ENCODE data around the gene PTPRT.

Gene PTPRT

DNA sequence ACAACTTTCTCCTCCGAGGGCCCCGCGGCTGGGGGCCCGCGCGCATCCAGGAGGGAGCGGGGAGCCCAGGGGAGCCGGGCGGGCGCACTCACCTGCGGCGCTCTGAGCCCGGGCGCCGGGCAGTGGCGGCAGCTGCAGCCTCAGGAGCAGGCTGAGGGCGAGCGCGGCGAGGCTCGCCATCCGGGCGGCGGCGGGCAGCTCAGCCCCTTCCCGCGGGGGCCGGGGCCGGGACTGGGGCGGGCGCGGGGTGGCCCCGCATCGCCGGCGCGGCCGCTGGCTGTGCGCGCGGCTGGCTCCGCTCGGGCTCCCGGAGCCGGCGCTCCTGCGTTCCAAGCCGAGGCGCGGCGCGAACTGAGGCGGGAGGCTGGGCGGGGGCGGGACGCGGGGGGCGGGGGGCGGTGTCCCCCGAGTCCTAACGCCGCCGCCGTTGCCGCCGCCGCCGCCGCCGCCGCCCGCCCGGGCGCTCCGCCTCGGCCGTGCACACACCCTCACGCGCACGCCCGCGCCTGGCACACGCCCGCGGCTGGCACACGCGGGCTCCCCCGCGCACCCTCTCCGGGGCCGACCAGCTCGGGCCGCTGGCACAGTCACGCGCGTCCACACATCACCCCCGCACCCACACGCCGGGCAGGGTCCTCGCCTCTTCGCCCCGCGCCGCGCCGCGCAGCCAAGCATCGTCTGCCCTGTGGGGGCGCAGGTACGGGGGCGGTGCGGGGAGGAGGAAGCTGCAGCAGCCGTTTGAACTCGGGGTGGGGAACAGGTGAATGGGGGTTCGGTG lies at the start of gene PTPRT:
Gene PTPRT, minus strand, starts transcription at position 353 of the 778 bp plus-strand sequence. Its CDS starts 173 bp downstream, at position 180.
- ATAC-seq (no peak), DNase-seq (ENCODE audit: low spot score in 2 of 2) (no peak)
- Mint-ChIP-seq H3K27ac (no peak within 1 kb of the TSS), H3K4me1 (peaks cover 4% of the 10 kb centered on the region), H3K4me3 (no peak within 1 kb of the TSS), H3K9me3 (no peaks in the 10 kb centered on the region), H3K36me3 (no peaks in the 10 kb centered on the region)

DNA sequence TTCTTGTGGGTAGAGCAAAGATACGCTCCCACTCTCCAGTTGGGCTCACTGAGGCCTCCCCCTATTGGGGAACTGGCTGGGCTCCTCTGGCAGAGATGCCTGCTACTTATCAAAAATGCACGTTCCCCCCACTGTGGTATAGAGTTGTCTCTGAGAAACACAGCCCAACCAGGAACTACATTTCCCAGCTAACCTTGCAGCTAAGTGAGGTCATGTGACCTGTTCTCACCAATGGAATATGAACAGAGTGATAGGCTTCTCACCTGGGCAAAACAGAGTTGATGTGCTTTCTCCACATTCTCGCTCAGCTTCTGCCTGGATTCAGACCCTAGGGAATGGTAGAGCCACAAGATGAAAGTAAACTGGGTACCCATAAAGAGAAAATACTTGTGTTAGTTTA lies 49.1 kb upstream of the PTPRT start:
- Mint-ChIP-seq H3K36me3 (no peaks in the 10 kb centered on the region), H3K27ac (no peak overlapping the region), H3K4me1 (no peaks in the 10 kb centered on the region), H3K4me3 (no peak overlapping the region), H3K9me3 (no peaks in the 10 kb centered on the region)
- no peak for ATAC-seq
- DNase-seq (ENCODE audit: low spot score in 2 of 2) = no peak

DNA sequence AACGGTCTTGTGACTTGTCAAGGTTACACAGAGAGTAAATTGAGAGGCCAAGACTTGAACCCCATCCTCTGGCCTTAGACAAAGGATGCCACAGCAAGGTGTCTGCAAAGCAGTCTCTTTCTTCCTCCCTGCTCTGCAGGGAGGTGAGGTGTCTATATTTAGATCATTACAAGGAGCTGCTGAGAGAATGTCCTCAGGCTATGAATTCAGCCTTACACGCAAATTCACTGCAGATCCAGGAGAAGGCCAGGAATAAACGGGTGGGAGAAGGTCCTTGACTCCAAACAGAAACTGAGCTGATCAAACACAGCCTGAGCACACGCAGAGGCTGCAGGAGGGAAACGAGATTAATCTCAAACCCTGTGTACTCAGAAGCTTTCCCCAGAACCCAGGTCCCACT lies 48.6 kb upstream of the PTPRT start:
- no peak for DNase-seq (ENCODE audit: low spot score in 2 of 2)
- H3K9me3 Mint-ChIP-seq = no peaks in the 10 kb centered on the region
- no peak for ATAC-seq
- no peak overlapping the region for H3K27ac Mint-ChIP-seq
- H3K4me3 Mint-ChIP-seq = no peak overlapping the region
- no peaks in the 10 kb centered on the region for H3K4me1 Mint-ChIP-seq
- H3K36me3 Mint-ChIP-seq = no peaks in the 10 kb centered on the region

DNA sequence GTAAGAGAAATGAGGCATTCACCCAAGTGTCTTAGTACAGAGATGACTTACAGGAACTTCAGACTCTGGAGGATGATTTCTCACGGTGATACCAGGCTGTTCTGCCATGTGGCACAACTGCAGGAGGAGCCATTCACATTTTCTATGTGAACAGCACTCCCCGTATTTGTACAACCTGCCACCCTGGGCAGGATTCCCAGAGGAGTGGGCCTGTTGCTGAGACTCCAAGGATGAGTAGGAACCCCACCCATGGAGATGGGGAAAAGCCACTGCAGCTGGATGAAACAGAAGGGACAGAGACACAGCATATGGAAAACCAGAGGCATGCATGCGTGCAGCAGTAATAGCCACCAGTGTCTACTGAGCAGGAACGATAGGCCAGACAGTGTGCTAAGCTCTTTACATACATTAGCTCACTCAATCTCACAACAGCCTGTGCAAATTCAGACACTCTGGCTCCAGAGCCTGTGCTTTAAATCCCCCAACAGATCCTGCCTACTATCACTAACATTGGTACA lies 48.0 kb upstream of the PTPRT start:
- no peaks in the 10 kb centered on the region for H3K36me3 Mint-ChIP-seq
- H3K27ac Mint-ChIP-seq = no peak overlapping the region
- no peak overlapping the region for H3K4me3 Mint-ChIP-seq
- no peaks in the 10 kb centered on the region for H3K9me3 Mint-ChIP-seq
- ATAC-seq = no peak
- H3K4me1 Mint-ChIP-seq = no peaks in the 10 kb centered on the region
- no peak for DNase-seq (ENCODE audit: low spot score in 2 of 2)

DNA sequence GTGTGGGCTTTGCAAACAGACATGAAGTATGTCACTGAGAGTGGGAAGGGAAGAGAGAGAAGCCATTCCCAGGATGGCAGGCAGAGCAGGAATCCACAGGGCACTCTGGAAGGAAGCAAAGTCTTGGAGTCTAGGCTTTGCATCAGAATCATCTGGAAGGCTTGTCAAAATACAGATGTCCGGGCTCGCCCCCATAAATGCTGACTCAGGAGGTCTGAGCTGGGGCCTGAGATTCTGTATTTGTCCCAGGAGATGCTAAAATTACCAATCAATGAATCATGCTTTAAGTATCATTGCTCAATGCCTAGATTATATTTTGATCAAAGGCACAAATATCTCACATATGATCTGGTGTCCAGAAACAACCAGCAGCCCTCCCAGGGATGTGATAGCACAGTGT lies 46.3 kb upstream of the PTPRT start:
- H3K36me3 Mint-ChIP-seq = no peaks in the 10 kb centered on the region
- DNase-seq (ENCODE audit: low spot score in 2 of 2) (no peak), ATAC-seq (no peak)
- H3K4me1 Mint-ChIP-seq = no peaks in the 10 kb centered on the region
- H3K9me3 Mint-ChIP-seq = no peaks in the 10 kb centered on the region
- no peak overlapping the region for H3K4me3 Mint-ChIP-seq
- H3K27ac Mint-ChIP-seq = no peak overlapping the region

DNA sequence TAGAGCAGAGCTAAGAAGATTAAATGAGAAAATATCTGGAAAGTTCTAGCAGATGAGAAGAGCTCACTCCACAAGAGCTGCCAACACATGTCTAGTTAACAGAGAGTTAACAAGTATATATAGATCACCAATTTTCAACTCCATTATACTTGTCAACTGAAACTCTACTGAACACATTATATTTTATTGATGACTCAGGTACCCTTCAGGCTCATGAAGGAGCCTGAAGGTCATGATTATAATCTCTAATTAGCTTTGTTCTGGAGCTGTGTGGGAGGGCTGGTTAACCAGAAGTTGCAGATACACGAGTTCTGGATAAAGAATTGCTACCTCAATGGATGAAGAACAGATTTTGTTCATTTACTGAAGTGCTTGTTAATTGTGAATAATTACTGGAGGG lies 42.1 kb upstream of the PTPRT start:
- Mint-ChIP-seq H3K27ac (no peak overlapping the region), H3K36me3 (no peaks in the 10 kb centered on the region), H3K4me1 (no peaks in the 10 kb centered on the region), H3K4me3 (no peak overlapping the region), H3K9me3 (no peaks in the 10 kb centered on the region)
- DNase-seq (ENCODE audit: low spot score in 2 of 2) (no peak), ATAC-seq (no peak)

DNA sequence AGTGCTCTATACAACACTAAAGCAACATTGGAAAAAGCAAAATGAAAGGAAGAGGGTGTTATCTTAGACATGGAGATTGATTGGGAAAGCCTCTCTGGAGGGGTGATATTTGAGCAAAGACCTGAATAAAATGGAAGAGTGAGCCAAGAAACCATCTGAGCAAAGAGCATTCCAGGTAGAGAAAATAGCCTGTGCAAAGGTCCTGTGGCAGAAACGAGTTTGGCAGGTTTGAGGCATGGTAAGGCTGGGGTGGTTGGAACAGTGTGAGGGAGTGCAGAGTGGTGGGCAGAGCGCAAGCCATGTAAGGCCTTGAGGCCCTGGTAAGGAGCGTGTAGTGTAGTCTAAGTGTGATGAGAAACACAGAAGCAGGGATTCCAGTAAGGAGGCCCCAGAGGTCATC lies 40.0 kb upstream of the PTPRT start:
- Mint-ChIP-seq H3K4me1 (no peaks in the 10 kb centered on the region), H3K27ac (no peak overlapping the region), H3K4me3 (no peak overlapping the region), H3K9me3 (no peaks in the 10 kb centered on the region), H3K36me3 (no peaks in the 10 kb centered on the region)
- DNase-seq (ENCODE audit: low spot score in 2 of 2) (no peak), ATAC-seq (no peak)

DNA sequence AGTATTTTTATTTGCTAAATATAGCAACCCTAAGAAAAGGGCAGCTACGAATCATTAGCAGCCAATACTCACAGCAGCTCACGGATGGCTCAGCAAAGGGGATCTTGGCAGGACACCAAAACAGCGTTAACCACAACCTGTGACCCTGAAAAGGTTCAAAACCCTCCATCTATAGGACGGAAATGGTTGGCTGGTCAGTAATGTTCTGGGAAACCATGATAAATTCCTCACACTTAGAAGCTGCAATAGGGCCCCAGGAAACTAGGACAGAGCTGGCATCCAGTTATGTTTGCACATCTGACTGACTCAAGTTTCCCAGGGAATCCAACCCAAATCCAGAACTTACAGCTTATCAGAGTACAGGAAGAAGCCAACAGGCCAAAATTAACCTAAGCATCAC lies 30.9 kb upstream of the PTPRT start:
- H3K36me3 Mint-ChIP-seq = no peaks in the 10 kb centered on the region
- DNase-seq (ENCODE audit: low spot score in 2 of 2) (no peak), ATAC-seq (no peak)
- H3K27ac Mint-ChIP-seq = no peak overlapping the region
- H3K4me3 Mint-ChIP-seq = no peak overlapping the region
- H3K4me1 Mint-ChIP-seq = no peaks in the 10 kb centered on the region
- no peaks in the 10 kb centered on the region for H3K9me3 Mint-ChIP-seq

DNA sequence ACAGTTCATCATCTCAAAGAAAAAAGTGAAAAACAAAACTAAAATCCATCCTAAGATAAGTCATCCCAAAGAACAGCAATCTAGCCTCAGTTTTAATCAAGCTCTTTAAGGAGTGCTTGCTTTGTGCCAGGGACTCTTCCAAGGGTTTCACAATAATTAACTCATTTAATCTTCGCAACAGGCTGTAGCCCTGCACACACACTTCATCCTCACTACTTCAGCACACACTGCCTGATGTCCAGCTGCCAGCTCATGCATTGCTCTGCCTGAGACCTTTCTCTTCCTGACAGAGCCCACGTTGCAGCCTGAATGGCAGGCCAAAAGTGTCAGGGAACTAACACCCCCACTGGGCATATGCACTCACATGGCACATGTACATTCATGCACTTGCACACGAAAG lies 21.2 kb upstream of the PTPRT start:
- Mint-ChIP-seq H3K4me3 (no peak overlapping the region), H3K9me3 (peaks cover 3% of the 10 kb centered on the region), H3K27ac (no peak overlapping the region), H3K36me3 (no peaks in the 10 kb centered on the region), H3K4me1 (no peaks in the 10 kb centered on the region)
- DNase-seq (ENCODE audit: low spot score in 2 of 2) (no peak), ATAC-seq (no peak)

DNA sequence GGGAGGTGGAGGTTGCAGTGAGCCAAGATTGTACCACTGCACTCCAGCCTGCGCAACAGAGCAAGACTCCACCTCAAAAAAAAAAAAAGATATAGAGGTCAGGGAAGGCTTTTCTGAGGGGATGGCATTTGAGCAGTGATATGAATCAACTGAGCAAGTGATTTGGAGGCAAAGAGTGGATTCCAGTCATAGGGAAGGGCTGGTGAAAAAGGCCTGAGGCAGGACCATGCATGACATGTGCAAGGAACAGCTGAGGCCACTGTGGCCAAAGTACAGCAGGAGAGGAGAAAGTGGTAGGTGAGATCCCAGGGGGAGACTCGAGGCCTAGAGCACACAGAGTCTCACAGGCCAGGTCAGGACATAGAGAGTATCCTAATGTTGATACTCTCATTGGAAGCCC lies 20.1 kb upstream of the PTPRT start:
- H3K4me1 Mint-ChIP-seq = no peaks in the 10 kb centered on the region
- DNase-seq (ENCODE audit: low spot score in 2 of 2) (no peak), ATAC-seq (no peak)
- H3K36me3 Mint-ChIP-seq = no peaks in the 10 kb centered on the region
- H3K4me3 Mint-ChIP-seq = no peak overlapping the region
- peaks cover 6% of the 10 kb centered on the region for H3K9me3 Mint-ChIP-seq
- no peak overlapping the region for H3K27ac Mint-ChIP-seq

DNA sequence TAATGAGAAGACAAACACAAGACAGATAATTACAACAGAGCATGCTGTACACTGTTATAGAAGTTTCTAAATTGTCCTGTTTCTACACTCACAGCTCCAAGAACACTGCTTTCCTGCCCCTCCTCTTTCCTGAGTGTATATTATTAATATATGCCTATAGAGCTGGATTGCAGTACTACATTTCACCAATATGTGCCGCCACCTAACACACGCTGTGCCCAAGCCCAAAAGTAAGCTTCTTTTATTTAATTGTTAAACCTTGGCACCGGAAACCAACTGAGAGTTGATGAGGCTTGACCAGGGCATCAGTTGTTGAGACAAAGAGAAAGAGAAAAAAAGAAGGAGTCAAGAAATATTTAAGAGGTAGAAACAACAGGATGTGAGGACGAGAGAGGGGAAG lies 16.0 kb upstream of the PTPRT start:
- ATAC-seq = no peak
- peaks cover 6% of the 10 kb centered on the region for H3K9me3 Mint-ChIP-seq
- DNase-seq (ENCODE audit: low spot score in 2 of 2) = no peak
- no peak overlapping the region for H3K27ac Mint-ChIP-seq
- no peaks in the 10 kb centered on the region for H3K36me3 Mint-ChIP-seq
- no peaks in the 10 kb centered on the region for H3K4me1 Mint-ChIP-seq
- no peak overlapping the region for H3K4me3 Mint-ChIP-seq

DNA sequence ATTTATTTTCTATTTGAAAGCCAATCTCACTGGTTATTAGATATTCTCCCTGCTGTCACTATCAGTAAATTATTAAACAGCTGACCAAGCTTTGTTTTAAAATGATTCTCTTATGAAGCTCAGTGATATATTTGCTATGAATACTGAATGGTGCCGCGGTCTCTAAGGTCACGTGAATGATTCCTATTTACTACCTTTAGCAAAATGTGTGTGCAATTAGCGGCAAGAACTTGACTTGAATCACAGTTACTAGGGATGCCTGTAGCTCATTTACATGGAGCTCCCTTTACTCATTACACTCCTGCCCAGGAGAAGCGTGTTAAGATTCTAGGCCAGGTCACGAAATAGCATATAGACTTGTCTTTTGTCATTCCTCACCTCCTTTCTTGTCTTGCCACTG lies 12.4 kb upstream of the PTPRT start:
- no peak overlapping the region for H3K4me3 Mint-ChIP-seq
- H3K9me3 Mint-ChIP-seq = peaks cover 6% of the 10 kb centered on the region
- H3K36me3 Mint-ChIP-seq = no peaks in the 10 kb centered on the region
- DNase-seq (ENCODE audit: low spot score in 2 of 2) (no peak), ATAC-seq (no peak)
- no peak overlapping the region for H3K27ac Mint-ChIP-seq
- no peaks in the 10 kb centered on the region for H3K4me1 Mint-ChIP-seq

DNA sequence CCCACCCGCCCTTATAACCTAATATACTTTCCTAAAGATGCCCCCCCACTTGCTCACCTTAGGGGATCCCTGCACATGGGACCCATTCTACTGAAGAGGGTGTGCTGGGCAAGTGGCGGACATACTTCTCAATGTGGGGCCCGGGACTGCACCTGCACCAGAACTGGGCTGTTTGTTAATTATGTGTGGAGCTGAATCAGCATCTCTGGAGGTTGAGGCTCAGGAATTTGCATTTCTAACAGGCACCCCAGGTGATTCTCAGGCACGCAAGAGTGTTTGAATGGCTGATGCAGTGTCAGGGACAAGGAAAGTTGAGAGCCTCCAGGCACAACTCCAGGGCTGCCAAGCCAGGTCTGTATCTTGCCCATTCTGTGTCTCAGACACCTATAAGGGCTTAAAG lies 8.9 kb upstream of the PTPRT start:
- ATAC-seq = no peak
- H3K4me1 Mint-ChIP-seq = no peaks in the 10 kb centered on the region
- no peak for DNase-seq (ENCODE audit: low spot score in 2 of 2)
- H3K27ac Mint-ChIP-seq = no peak overlapping the region
- H3K9me3 Mint-ChIP-seq = peaks cover 2% of the 10 kb centered on the region
- no peak overlapping the region for H3K4me3 Mint-ChIP-seq
- no peaks in the 10 kb centered on the region for H3K36me3 Mint-ChIP-seq

DNA sequence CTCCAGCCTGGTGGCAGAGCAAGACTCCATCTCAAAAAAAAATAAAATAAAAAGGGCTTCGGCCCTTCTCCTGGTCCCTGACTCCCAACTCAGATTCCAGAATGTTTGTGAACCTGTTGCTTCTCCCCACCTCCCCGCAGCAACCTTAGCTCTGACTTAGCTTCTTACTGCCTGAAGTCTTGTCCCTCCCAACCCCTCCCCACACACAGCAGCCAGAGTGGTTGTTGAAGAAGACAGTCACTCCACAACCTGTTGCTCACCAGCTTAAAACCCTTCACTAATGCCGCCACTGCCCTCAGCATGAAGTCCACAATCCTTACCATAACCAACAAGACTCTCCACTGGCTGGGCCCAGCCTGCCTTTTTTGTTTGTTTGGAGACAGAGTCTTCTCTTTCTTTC lies 6.5 kb upstream of the PTPRT start:
- H3K4me1 Mint-ChIP-seq = no peaks in the 10 kb centered on the region
- H3K9me3 Mint-ChIP-seq = no peaks in the 10 kb centered on the region
- no peak for DNase-seq (ENCODE audit: low spot score in 2 of 2)
- ATAC-seq = no peak
- H3K4me3 Mint-ChIP-seq = no peak overlapping the region
- H3K27ac Mint-ChIP-seq = no peak overlapping the region
- H3K36me3 Mint-ChIP-seq = no peaks in the 10 kb centered on the region

DNA sequence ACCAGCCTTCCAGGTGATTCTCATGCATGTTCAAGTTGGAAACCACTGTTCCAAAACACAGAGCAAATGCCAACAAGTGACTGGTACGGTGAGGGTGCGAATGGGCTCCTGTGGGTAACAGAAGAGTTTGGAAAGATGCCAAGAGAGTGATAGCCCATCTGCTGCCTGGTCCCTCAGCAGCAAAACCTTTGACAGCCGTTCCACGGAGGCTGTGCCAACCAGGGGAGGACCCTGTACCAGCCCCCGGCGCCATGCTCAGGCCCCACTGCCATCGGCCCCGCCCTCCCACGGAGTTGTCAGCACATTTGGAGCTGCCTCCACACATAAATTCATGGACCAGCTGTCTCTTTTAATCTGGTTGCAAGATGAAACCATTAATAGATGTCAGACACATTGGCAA lies 4.4 kb upstream of the PTPRT start:
- no peaks in the 10 kb centered on the region for H3K36me3 Mint-ChIP-seq
- ATAC-seq (no peak), DNase-seq (ENCODE audit: low spot score in 2 of 2) (no peak)
- H3K4me1 Mint-ChIP-seq = peaks cover 4% of the 10 kb centered on the region
- no peaks in the 10 kb centered on the region for H3K9me3 Mint-ChIP-seq
- no peak overlapping the region for H3K27ac Mint-ChIP-seq
- no peak overlapping the region for H3K4me3 Mint-ChIP-seq

DNA sequence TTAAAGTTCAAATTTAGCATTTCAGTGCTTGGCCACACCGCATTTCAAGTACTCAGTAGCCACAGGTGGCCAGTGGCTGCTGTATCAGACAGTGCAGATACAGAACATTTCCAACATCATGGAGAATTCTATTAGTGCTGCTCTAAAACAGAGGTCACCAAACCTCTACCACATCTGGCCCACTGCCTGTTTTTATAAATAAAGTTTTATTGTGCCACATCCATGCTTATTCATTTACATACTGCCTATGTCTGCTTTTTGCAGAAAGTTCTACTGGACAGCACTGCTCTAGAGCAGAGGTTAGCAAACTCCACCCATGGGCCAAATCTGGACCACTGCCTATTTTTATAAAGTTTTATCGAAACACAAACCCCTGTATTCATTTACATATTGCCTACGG lies 3.7 kb upstream of the PTPRT start:
- no peaks in the 10 kb centered on the region for H3K9me3 Mint-ChIP-seq
- peaks cover 4% of the 10 kb centered on the region for H3K4me1 Mint-ChIP-seq
- no peak overlapping the region for H3K4me3 Mint-ChIP-seq
- ATAC-seq = no peak
- H3K36me3 Mint-ChIP-seq = no peaks in the 10 kb centered on the region
- DNase-seq (ENCODE audit: low spot score in 2 of 2) = no peak
- H3K27ac Mint-ChIP-seq = no peak overlapping the region

Data from stimulated activated effector memory CD8-positive, alpha-beta T cell treated with anti-CD3 and anti-CD28 coated beads, Interleukin-12 subunit alpha, Interleukin-12 subunit beta, amount 100 ng/mL, for 72 hours (primary cell).